ENCODE data around the gene OR13C9.
"Not testable (repeated sequence)": the region's sequence is repeated elsewhere in the genome, so short reads cannot be mapped to it uniquely, and the experiment has no call there.

OR13C9 gene

DNA sequence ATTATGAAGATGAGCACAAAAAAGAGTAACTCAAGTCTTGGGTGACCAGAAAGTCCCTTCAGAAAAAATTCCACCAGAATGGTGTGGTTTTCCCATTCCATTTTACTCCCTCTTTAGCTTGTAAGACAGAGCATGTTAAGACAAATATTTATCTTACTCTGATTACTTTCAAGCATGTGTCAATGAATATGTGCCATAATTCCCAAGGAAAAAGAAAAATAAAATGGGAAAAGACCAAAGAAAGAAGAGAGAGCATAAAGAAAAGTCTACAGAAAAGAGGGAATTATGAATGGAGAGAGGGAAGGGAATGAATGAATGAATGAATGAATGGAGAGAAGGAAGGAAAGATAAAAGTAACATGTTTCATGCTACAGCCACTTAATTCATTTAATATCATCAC lies 18.7 kb downstream of the OR13C9 start, which contains the start of gene OR13C5:
TSS of gene OR13C5 (minus strand) at position 101 of the 400 bp plus-strand sequence. CDS start at position 101, 0 bp downstream.
- not testable (repeated sequence) for H3K36me3 ChIP-seq (ENCODE audit: control insufficient read depth in 1 of 2, insufficient read depth in 2 of 2, low read length in 2 of 2); H3K27ac ChIP-seq (ENCODE audit: low read length); H3K9me3 ChIP-seq (ENCODE audit: control insufficient read depth in 1 of 2, low read length in 2 of 2); H3K4me1 ChIP-seq (ENCODE audit: control insufficient read depth in 1 of 2, insufficient read depth in 2 of 2, low read length in 2 of 2); H3K27me3 ChIP-seq (ENCODE audit: low read depth, low read length); H3K4me3 ChIP-seq (ENCODE audit: low read depth in 1 of 2, low read length in 2 of 2)

GRCh38 chr9:104598749-104599148 lies 19.3 kb downstream of the OR13C9 start:
- H3K27me3 ChIP-seq (ENCODE audit: low read depth, low read length); H3K27ac ChIP-seq (ENCODE audit: low read length); H3K9me3 ChIP-seq (ENCODE audit: control insufficient read depth in 1 of 2, low read length in 2 of 2); H3K4me3 ChIP-seq (ENCODE audit: low read depth in 1 of 2, low read length in 2 of 2); H3K4me1 ChIP-seq (ENCODE audit: control insufficient read depth in 1 of 2, insufficient read depth in 2 of 2, low read length in 2 of 2); H3K36me3 ChIP-seq (ENCODE audit: control insufficient read depth in 1 of 2, insufficient read depth in 2 of 2, low read length in 2 of 2): not testable (repeated sequence)

- H3K4me1 ChIP-seq (ENCODE audit: control insufficient read depth in 1 of 2, insufficient read depth in 2 of 2, low read length in 2 of 2), result no peaks in the 10 kb centered on the region
- H3K27me3 ChIP-seq (ENCODE audit: low read depth, low read length), result no peaks in the 10 kb centered on the region
- H3K4me3 ChIP-seq (ENCODE audit: low read depth in 1 of 2, low read length in 2 of 2), result no peak overlapping the region
- no peak overlapping the region for H3K27ac ChIP-seq (ENCODE audit: low read length)
- H3K9me3 ChIP-seq (ENCODE audit: control insufficient read depth in 1 of 2, low read length in 2 of 2), result peaks cover 0 to 9% of the 10 kb centered on the region in 2 donors
- no peaks in the 10 kb centered on the region for H3K36me3 ChIP-seq (ENCODE audit: control insufficient read depth in 1 of 2, insufficient read depth in 2 of 2, low read length in 2 of 2)
These were observed 28.4 kb downstream of the OR13C9 start for GRCh38 chr9:104589626-104590025.

DNA sequence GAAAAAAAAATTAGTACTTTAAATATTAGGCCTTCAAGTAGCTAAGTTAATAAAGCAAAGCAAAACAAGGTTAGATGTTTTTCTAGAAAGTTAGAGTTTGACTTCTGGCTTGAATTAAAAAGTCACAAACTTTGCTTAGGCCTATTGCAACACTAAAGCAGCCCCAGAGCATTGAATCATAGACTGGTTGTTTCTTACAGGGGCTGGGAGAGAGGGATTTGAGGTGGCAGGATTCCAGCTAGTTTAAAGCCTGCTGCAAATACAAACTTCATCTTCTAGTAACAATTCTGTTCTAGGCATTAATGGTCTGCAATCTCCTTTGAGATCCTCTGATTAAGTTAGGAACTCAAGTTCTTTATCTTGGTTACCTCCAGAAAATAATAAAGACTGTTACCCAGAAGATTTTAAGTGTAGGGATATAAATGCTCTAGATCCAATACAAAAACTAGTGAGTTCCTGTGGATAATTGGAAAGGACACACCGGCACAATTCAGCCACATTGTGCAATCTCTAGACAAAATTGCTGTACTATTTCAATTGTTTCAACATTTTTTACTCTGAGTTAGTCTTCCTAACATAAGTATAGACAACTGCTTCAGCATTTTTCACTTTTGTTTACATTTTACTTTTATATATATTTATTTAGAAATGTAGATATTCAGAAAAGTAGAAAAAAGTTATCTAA lies 31.4 kb downstream of the OR13C9 start:
- Histone ChIP-seq H3K36me3 (ENCODE audit: control insufficient read depth in 1 of 2, insufficient read depth in 2 of 2, low read length in 2 of 2) (no peaks in the 10 kb centered on the region), H3K4me3 (ENCODE audit: low read depth in 1 of 2, low read length in 2 of 2) (no peak overlapping the region), H3K27ac (ENCODE audit: low read length) (no peak overlapping the region)

GRCh38 chr9:104580562-104580961 lies 37.4 kb downstream of the OR13C9 start:
- Histone ChIP-seq H3K27ac (ENCODE audit: low read length) (no peak overlapping the region), H3K9me3 (ENCODE audit: control insufficient read depth in 1 of 2, low read length in 2 of 2) (no peaks in the 10 kb centered on the region), H3K27me3 (ENCODE audit: low read depth, low read length) (no peaks in the 10 kb centered on the region), H3K4me1 (ENCODE audit: control insufficient read depth in 1 of 2, insufficient read depth in 2 of 2, low read length in 2 of 2) (no peaks in the 10 kb centered on the region), H3K36me3 (ENCODE audit: control insufficient read depth in 1 of 2, insufficient read depth in 2 of 2, low read length in 2 of 2) (no peaks in the 10 kb centered on the region), H3K4me3 (ENCODE audit: low read depth in 1 of 2, low read length in 2 of 2) (no peak overlapping the region)

More for the DNA sequence above, 31.4 kb downstream of the OR13C9 start:
- H3K9me3 ChIP-seq (ENCODE audit: control insufficient read depth in 1 of 2, low read length in 2 of 2), result no peaks in the 10 kb centered on the region
- no peaks in the 10 kb centered on the region for H3K27me3 ChIP-seq (ENCODE audit: low read depth, low read length)
- no peaks in the 10 kb centered on the region for H3K4me1 ChIP-seq (ENCODE audit: control insufficient read depth in 1 of 2, insufficient read depth in 2 of 2, low read length in 2 of 2)

GRCh38 chr9:104577263-104577662 lies 40.7 kb downstream of the OR13C9 start:
- H3K4me3 ChIP-seq (ENCODE audit: low read depth in 1 of 2, low read length in 2 of 2), result no peak overlapping the region
- no peaks in the 10 kb centered on the region for H3K4me1 ChIP-seq (ENCODE audit: control insufficient read depth in 1 of 2, insufficient read depth in 2 of 2, low read length in 2 of 2)
- peaks cover 3% of the 10 kb centered on the region in 2 donors for H3K9me3 ChIP-seq (ENCODE audit: control insufficient read depth in 1 of 2, low read length in 2 of 2)
- H3K36me3 ChIP-seq (ENCODE audit: control insufficient read depth in 1 of 2, insufficient read depth in 2 of 2, low read length in 2 of 2), result no peaks in the 10 kb centered on the region
- no peak overlapping the region for H3K27ac ChIP-seq (ENCODE audit: low read length)
- no peaks in the 10 kb centered on the region for H3K27me3 ChIP-seq (ENCODE audit: low read depth, low read length)

GRCh38 chr9:104575456-104575855 lies 42.5 kb downstream of the OR13C9 start:
- Histone ChIP-seq H3K27ac (ENCODE audit: low read length) (no peak overlapping the region), H3K4me3 (ENCODE audit: low read depth in 1 of 2, low read length in 2 of 2) (no peak overlapping the region), H3K9me3 (ENCODE audit: control insufficient read depth in 1 of 2, low read length in 2 of 2) (peaks cover 3 to 9% of the 10 kb centered on the region in 2 donors), H3K27me3 (ENCODE audit: low read depth, low read length) (no peaks in the 10 kb centered on the region), H3K4me1 (ENCODE audit: control insufficient read depth in 1 of 2, insufficient read depth in 2 of 2, low read length in 2 of 2) (no peaks in the 10 kb centered on the region), H3K36me3 (ENCODE audit: control insufficient read depth in 1 of 2, insufficient read depth in 2 of 2, low read length in 2 of 2) (no peaks in the 10 kb centered on the region)

DNA sequence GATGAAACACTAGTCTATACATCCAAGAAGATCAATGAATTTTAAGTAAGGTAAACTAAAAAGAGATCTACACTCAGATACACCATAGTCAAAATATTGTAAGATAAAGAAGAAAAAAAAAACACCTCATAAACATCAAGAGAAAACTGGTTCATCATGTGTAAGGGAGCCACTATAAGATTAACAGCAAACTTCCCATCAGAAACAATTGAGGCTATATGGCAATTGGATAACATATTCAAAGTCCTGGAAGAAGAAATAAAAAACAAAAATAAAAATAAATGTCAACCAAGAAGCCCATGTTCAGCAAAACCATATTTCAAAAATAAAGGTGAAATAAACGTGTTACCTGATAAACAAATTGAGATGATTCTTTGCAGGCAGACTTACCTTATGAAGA lies 45.4 kb downstream of the OR13C9 start:
- Histone ChIP-seq H3K4me3 (ENCODE audit: low read depth in 1 of 2, low read length in 2 of 2) (no peak overlapping the region), H3K36me3 (ENCODE audit: control insufficient read depth in 1 of 2, insufficient read depth in 2 of 2, low read length in 2 of 2) (no peaks in the 10 kb centered on the region), H3K9me3 (ENCODE audit: control insufficient read depth in 1 of 2, low read length in 2 of 2) (peaks cover 3 to 9% of the 10 kb centered on the region in 2 donors), H3K4me1 (ENCODE audit: control insufficient read depth in 1 of 2, insufficient read depth in 2 of 2, low read length in 2 of 2) (no peaks in the 10 kb centered on the region), H3K27ac (ENCODE audit: low read length) (no peak overlapping the region), H3K27me3 (ENCODE audit: low read depth, low read length) (no peaks in the 10 kb centered on the region)

DNA sequence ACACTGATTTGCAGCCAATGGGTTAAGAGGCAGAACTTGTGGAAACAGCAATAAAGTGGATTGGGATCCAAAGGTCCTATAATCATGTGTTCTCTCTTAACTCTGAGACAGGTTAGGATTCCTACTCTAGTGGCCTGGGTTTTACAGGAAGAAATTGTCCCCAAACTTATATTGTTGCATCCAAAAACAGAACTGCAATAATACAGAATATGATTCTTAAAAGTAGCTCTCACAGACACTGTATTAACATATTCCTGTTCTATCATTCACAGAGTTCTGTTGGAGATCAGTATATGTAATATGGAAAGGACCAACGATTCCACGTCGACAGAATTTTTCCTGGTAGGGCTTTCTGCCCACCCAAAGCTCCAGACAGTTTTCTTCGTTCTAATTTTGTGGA lies 49.1 kb downstream of the OR13C9 start, which contains the start of gene OR13C8:
TSS of gene OR13C8 (plus strand) at position 301 of the 400 bp plus-strand sequence. CDS start at position 301, 0 bp downstream.
- H3K36me3 ChIP-seq (ENCODE audit: control insufficient read depth in 1 of 2, insufficient read depth in 2 of 2, low read length in 2 of 2), result no peaks in the 10 kb centered on the region
- H3K9me3 ChIP-seq (ENCODE audit: control insufficient read depth in 1 of 2, low read length in 2 of 2), result peaks cover 3 to 9% of the 10 kb centered on the region in 2 donors
- H3K4me1 ChIP-seq (ENCODE audit: control insufficient read depth in 1 of 2, insufficient read depth in 2 of 2, low read length in 2 of 2), result no peaks in the 10 kb centered on the region

More for the DNA sequence above, 49.1 kb downstream of the OR13C9 start, which contains the start of gene OR13C8:
- no peak within 1 kb of the TSS for H3K27ac ChIP-seq (ENCODE audit: low read length)
- H3K27me3 ChIP-seq (ENCODE audit: low read depth, low read length), result no peaks in the 10 kb centered on the region
- no peak within 1 kb of the TSS for H3K4me3 ChIP-seq (ENCODE audit: low read depth in 1 of 2, low read length in 2 of 2)
